ENCODE data around the gene MCCD1. TPM values are rescaled to one million over a fixed set of nuclear protein-coding genes. Genes with fewer than 3 reads are reported as not detected.

MCCD1 gene
- total RNA-seq, 3 donors from 2014 or later (not counting 1 experiment from before 2014, with no cell fraction given), result not detected

GRCh38 chr6:31560697-31561058, 31.9 kb downstream of the MCCD1 start:
- H3K4me3 ChIP-seq (ENCODE audit: low read length), result no peak overlapping the region
- no peaks in the 10 kb centered on the region for H3K9me3 Mint-ChIP-seq
- intact Hi-C loops (cut with micrococcal nuclease), result loop anchor here (1.0 to 2.0 kb wide), 2 partner anchors 8 to 20 kb away; no protein-coding TSS in a partner anchor
- H3K4me1 ChIP-seq (ENCODE audit: control insufficient read depth, insufficient read depth, low read length), result peaks cover 69% of the 10 kb centered on the region
- peaks cover 47 to 67% of the 10 kb centered on the region in 2 donors for H3K4me1 Mint-ChIP-seq
- peak overlapping the region; percentile 90 for H3K27ac ChIP-seq (ENCODE audit: low read length)
- H3K4me3 Mint-ChIP-seq, result peak overlapping the region; percentile 82
- no peaks in the 10 kb centered on the region for H3K27me3 ChIP-seq (ENCODE audit: control insufficient read depth, insufficient read depth, low read length)
- TF ChIP-seq CTCF (IDR thresholded peaks at IDR 0.05), result no peak
- ATAC-seq (no peak), DNase-seq (no peak)
- no peaks in the 10 kb centered on the region for H3K9me3 ChIP-seq (ENCODE audit: control insufficient read depth, insufficient read depth, low read length)
- no peaks in the 10 kb centered on the region for H3K36me3 Mint-ChIP-seq
- no peaks in the 10 kb centered on the region for H3K36me3 ChIP-seq (ENCODE audit: control insufficient read depth, insufficient read depth, low read length)
- H3K27ac Mint-ChIP-seq, result peak overlapping the region; percentile 98
- no peaks in the 10 kb centered on the region for H3K27me3 Mint-ChIP-seq (ENCODE audit: low read depth in 2 of 2)

- TF ChIP-seq CTCF (IDR thresholded peaks at IDR 0.05), result no peak
- Histone ChIP-seq H3K4me1 (ENCODE audit: control insufficient read depth, insufficient read depth, low read length) (peaks cover 62% of the 10 kb centered on the region), H3K27ac (ENCODE audit: low read length) (peak overlapping the region; percentile 75), H3K36me3 (ENCODE audit: control insufficient read depth, insufficient read depth, low read length) (no peaks in the 10 kb centered on the region), H3K27me3 (ENCODE audit: control insufficient read depth, insufficient read depth, low read length) (no peaks in the 10 kb centered on the region), H3K4me3 (ENCODE audit: low read length) (no peak overlapping the region), H3K9me3 (ENCODE audit: control insufficient read depth, insufficient read depth, low read length) (no peaks in the 10 kb centered on the region)
- Mint-ChIP-seq H3K4me1 (peaks cover 35 to 53% of the 10 kb centered on the region in 2 donors), H3K27me3 (ENCODE audit: low read depth in 2 of 2) (no peaks in the 10 kb centered on the region), H3K9me3 (no peaks in the 10 kb centered on the region), H3K27ac (peak overlapping the region; percentile 95), H3K36me3 (no peaks in the 10 kb centered on the region), H3K4me3 (peak overlapping the region; percentile 78)
- ATAC-seq, result peak; percentile 23 to 36 (median 31)
- intact Hi-C loops (cut with micrococcal nuclease), result loop anchor here (1.0 kb wide), 1 partner anchor 7 kb away; no protein-coding TSS in a partner anchor
- WGBS (ENCODE audit: insufficient coverage), result 42% methylated on average over 9 of the region's 9 CpGs
- peak in 1 of 2 donors; percentile 60 for DNase-seq
These were observed 39.0 kb downstream of the MCCD1 start for GRCh38 chr6:31567531-31568370.

GRCh38 chr6:31568537-31568961, 39.8 kb downstream of the MCCD1 start:
- no peaks in the 10 kb centered on the region for H3K36me3 ChIP-seq (ENCODE audit: control insufficient read depth, insufficient read depth, low read length)
- H3K4me1 Mint-ChIP-seq, result peaks cover 41 to 55% of the 10 kb centered on the region in 2 donors
- peak in 1 of 2 donors; percentile 95 for DNase-seq
- no peak for TF ChIP-seq CTCF (IDR thresholded peaks at IDR 0.05)
- no peaks in the 10 kb centered on the region for H3K27me3 Mint-ChIP-seq (ENCODE audit: low read depth in 2 of 2)
- peak; percentile 72 to 86 (median 85) for ATAC-seq
- no peak overlapping the region for H3K4me3 ChIP-seq (ENCODE audit: low read length)
- no peaks in the 10 kb centered on the region for H3K9me3 Mint-ChIP-seq
- H3K36me3 Mint-ChIP-seq, result no peaks in the 10 kb centered on the region
- no peaks in the 10 kb centered on the region for H3K9me3 ChIP-seq (ENCODE audit: control insufficient read depth, insufficient read depth, low read length)
- 0% methylated on average over 3 of the region's 3 CpGs for WGBS (ENCODE audit: insufficient coverage)
- peaks cover 67% of the 10 kb centered on the region for H3K4me1 ChIP-seq (ENCODE audit: control insufficient read depth, insufficient read depth, low read length)
- peak overlapping the region; percentile 75 for H3K27ac ChIP-seq (ENCODE audit: low read length)
- H3K4me3 Mint-ChIP-seq, result peak overlapping the region; percentile 78
- peak overlapping the region; percentile 95 for H3K27ac Mint-ChIP-seq
- H3K27me3 ChIP-seq (ENCODE audit: control insufficient read depth, insufficient read depth, low read length), result no peaks in the 10 kb centered on the region
- intact Hi-C loops (cut with micrococcal nuclease), result loop anchor here (1.0 kb wide), 1 partner anchor 8 kb away; no protein-coding TSS in a partner anchor

Data from natural killer cell (primary cell).